GM12878 (cell line): Measurements from ENCODE around the gene COIL.

Experiments
- CBFB ChIP-seq: IDR thresholded peaks from 2 replicates; pipeline ENCODE4 v1.6.1; 2016; ENCODE audit warnings: antibody characterized with exemption, low read depth
- CHD2 ChIP-seq: IDR thresholded peaks from 2 replicates; pipeline ENCODE4 v1.6.1; 2011; ENCODE audit warnings: low read depth, low read length, improper control_type of control experiment, borderline replicate concordance
- CREB1 ChIP-seq: IDR thresholded peaks from 2 replicates; pipeline ENCODE4 v1.6.1; 2012; ENCODE audit warnings: low read depth, mild to moderate bottlenecking, inconsistent platforms
- CTCF ChIP-seq, 3 experiments: IDR thresholded peaks in 2 of 3; conservative IDR thresholded peaks in 1 of 3; 2 replicates each; pipeline ENCODE4 v1.5.1; 2011; ENCODE audit warnings: low read depth in 3 of 3, low read length in 3 of 3, mild to moderate bottlenecking in 3 of 3, control low read depth in 2 of 3, moderate library complexity in 2 of 3, inconsistent platforms in 1 of 3, mixed read lengths in 1 of 3; ENCODE audit not compliant: control insufficient read depth in 2 of 3, insufficient read depth in 1 of 3; ENCODE audit errors: extremely low read depth in 1 of 3
- MYB ChIP-seq: fragments of 150-350 bp; IDR thresholded peaks from 2 replicates; pipeline ENCODE4 v1.6.1; 2014; ENCODE audit warnings: mild to moderate bottlenecking, low read depth, low read length, borderline replicate concordance
- MYC ChIP-seq: IDR thresholded peaks from 2 replicates; pipeline ENCODE4 v1.6.1; 2011; ENCODE audit warnings: mild to moderate bottlenecking, low read length, moderate library complexity, inconsistent platforms; ENCODE audit not compliant: insufficient read depth, insufficient replicate concordance, insufficient read length, severe bottlenecking
- NBN ChIP-seq: fragments of 450-650 bp; IDR thresholded peaks from 2 replicates; pipeline ENCODE4 v1.6.1; 2016
- NRF1 ChIP-seq: conservative IDR thresholded peaks from 2 replicates; pipeline ENCODE4 v1.6.1; 2011; ENCODE audit warnings: mild to moderate bottlenecking, low read depth, low read length, improper control_type of control experiment
- POLR2A ChIP-seq: IDR thresholded peaks from 2 replicates; pipeline ENCODE4 v1.6.1; 2011; ENCODE audit warnings: low read depth, mild to moderate bottlenecking, low read length
- POLR2AphosphoS2 ChIP-seq: IDR thresholded peaks from 2 replicates; pipeline ENCODE4 v1.6.1; 2011; ENCODE audit warnings: low read depth, mild to moderate bottlenecking, low read length, improper control_type of control experiment, moderate library complexity
- RFX5 ChIP-seq: IDR thresholded peaks from 2 replicates; pipeline ENCODE4 v1.6.1; 2011; ENCODE audit warnings: low read depth, low read length, improper control_type of control experiment
- SP1 ChIP-seq: IDR thresholded peaks from one replicate; pipeline ENCODE4 v1.6.1; 2011; ENCODE audit warnings: low read depth, low read length
- TAF1 ChIP-seq: IDR thresholded peaks from 2 replicates; pipeline ENCODE4 v1.6.1; 2011; ENCODE audit warnings: mild to moderate bottlenecking, low read depth, low read length, borderline replicate concordance
- ZBTB33 ChIP-seq: fragments of 450-650 bp; IDR thresholded peaks from 2 replicates; pipeline ENCODE4 v1.6.1; 2017; ENCODE audit warnings: mild to moderate bottlenecking

DNA sequence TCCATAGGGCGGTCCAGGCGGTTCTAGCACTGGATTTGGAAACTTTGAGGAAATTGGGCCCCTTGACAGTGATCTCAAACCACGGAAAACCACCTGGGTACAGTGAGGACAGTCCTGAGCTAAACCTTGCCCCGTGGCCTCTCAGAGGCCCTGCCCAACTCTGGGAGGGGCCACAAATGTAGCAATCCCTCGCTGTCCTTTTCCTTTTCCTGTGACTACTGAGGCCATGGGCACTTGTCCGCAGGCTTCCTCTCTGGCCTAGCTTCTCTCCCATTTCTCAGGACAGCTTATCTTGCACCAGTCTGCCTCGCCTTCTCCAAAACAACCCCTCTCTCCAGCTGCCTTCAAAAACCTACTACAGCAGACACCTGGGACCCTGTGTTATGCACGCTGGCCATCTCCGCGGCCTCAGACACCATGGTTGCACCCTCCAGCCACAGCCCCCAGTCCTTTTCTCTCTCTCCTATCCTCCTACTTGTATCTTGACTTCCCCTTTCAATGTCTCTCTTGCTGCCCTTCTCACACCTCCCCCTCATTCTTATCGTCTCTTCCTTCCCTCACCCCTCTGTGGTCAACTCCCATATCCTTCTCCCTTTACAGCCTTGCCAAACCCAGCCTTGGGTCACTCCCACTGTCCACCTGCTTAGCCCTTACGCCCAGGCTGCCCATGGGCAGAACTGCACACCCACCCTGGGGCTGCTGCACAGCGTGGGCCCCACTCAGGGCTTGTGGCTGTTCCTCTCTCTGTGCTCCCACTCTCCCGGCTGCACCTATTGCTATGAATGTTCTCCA is 24.7 kb upstream of the COIL start:
- TF ChIP-seq CTCF (IDR thresholded peaks at IDR 0.05 in 2 of 3, conservative IDR thresholded peaks at IDR 0.05 in 1 of 3; ENCODE audit: control insufficient read depth in 2 of 3, extremely low read depth in 1 of 3, insufficient read depth in 1 of 3, low read depth in 3 of 3, low read length in 3 of 3) (no peak), POLR2A (no peak), CBFB (no peak), SP1 (no peak), MYB (no peak), ZBTB33 (no peak), TAF1 (no peak), CHD2 (no peak), CREB1 (no peak), NBN (no peak), NRF1 (no peak), POLR2AphosphoS2 (no peak), RFX5 (no peak), MYC (no peak)
